GM04503 (cell line): ENCODE results near the gene MGA.

Source experiments
- DNase-seq: peaks from one replicate; pipeline ENCODE4 v3.0.0-alpha.2; 2012; ENCODE audit warnings: low read depth

The MGA gene

GRCh38 chr15:41783296-41783695, 123.1 kb downstream of the MGA start:
- no peak for DNase-seq

GRCh38 chr15:41788262-41788661, 128.1 kb downstream of the MGA start:
- no peak for DNase-seq

DNA sequence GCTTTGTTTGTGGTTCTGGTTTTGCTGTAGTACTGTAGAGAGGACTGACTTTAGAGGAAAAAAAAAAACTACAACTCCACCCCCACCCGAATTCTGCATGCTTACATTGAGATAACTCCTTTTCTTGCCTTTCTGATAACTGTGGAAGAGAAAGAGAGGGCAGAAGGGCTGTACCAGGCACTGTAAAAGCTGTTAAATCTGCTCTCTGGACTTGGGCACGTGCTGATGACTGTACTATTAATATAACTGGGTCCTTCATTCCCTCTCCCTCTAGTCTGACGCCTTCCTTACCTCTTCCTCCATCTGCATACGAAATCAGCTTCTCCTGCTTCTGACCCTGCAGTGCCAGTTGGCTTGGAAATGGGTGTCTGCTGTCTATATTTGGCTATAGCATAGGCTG, 129.0 kb downstream of the MGA start:
- no peak for DNase-seq

- no peak for DNase-seq
These were observed 129.5 kb downstream of the MGA start for GRCh38 chr15:41789662-41790061.

- DNase-seq = no peak
These were observed 130.0 kb downstream of the MGA start for GRCh38 chr15:41790169-41790568.

DNA sequence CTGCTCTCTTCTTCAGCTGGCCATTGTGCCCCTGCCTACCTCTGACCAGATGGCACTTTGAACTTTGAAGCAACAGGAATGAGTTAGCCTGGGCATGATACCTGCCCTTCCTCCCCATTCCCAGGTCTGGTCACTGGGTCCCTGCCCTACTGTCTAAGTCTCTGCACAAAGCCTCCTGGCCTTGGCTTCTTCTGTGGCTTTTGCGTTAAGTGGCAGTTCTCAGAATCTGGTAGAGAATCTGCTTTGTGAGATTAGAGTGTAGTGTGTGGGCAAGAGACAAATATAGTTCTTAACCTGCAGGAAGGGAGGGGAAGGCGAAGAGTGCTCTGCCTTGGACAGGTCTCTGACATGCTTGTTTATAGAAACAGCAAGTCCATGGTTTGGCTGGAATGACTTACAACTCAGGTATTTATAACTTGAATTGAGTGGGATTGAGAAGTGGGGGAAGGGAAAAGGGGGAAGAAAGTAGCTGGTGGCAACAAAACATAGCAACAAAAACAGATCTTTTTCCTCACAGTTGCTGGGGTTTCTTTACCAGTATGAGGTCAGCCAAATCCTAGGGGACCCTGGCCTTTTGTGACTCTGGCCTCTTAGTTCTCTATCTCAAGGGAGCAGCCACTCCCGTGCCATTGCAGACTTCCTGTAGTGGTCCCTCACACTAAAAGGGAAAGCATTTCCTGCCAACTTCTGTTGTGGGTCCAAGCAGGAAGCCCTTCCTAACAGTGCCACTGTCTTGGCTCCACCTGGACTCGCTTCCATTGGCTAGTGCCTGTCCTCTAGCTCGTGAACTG, 130.7 kb downstream of the MGA start:
- DNase-seq = peak; percentile 37

DNA sequence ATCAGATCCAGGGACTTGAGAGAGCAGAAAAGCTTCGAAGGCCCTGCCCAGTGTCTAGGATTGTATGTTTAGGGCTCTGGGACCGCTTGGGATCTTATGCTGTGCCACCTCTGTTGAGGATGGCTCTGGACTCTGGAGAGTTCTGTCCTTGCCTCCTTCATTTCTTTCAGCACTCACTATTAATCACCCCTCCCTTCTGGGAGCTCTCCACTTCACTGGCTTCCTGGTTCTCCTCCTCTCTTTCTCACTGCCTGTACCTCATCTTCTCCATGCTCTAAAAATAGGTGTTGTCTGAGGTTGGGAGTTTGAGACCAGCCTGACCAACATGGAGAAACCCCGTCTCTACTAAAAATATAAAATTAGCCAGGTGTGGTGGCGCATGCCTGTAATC, 131.3 kb downstream of the MGA start:
- no peak for DNase-seq

DNA sequence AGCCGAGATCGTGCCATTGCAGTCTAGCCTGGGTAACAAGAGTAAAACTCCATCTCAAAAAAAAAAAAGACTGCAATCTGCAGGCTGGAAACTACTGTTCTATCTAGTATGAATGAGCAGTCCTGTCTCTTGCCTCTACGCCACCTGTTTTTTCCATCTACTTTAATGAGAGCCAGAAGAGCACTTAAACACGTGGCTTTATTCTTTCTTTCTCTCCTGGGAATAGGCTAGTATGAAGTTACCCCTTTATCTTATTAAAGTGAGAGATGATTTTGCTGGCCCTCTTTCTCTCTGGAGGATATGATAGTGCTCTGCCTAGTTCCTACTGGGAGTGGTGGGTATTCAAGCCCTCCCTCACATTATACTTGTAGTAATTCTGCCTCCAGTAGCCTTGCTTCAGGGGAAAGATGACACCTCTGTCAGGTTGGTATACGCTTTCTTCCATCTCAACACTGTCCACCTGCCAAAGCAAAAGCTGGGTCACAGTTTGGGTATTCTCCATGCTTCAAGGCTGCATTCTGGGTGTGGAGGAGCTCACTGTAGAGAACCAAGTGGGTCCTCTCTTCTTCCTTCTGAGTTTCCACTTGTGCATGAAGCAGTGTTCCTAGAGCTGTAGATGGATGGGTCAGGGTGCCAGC, 131.9 kb downstream of the MGA start:
- no peak for DNase-seq

GRCh38 chr15:41794081-41794480, 133.9 kb downstream of the MGA start:
- DNase-seq = peak; percentile 50

- peak; percentile 58 for DNase-seq
These were observed 136.0 kb downstream of the MGA start for GRCh38 chr15:41795996-41796856.

- DNase-seq = no peak
These were observed 137.2 kb downstream of the MGA start for GRCh38 chr15:41797201-41797944.

GRCh38 chr15:41798607-41799487, 138.6 kb downstream of the MGA start:
- DNase-seq = no peak

DNA sequence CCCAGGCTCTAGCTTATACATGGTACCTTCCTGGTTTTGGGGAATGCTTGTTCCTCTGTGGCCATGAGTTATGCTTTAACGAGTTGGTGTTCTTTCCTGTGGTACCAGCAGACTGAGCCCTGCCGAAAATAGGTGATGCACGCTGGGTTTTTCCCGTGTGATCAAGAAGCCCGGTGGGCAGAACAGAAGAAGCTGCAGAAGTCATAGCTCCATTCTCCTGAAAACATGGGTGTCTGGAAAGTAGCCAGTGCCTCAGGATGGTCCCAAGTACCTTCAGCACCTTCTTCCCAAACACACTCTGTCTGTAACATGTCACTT, 139.2 kb downstream of the MGA start:
- DNase-seq = no peak

DNA sequence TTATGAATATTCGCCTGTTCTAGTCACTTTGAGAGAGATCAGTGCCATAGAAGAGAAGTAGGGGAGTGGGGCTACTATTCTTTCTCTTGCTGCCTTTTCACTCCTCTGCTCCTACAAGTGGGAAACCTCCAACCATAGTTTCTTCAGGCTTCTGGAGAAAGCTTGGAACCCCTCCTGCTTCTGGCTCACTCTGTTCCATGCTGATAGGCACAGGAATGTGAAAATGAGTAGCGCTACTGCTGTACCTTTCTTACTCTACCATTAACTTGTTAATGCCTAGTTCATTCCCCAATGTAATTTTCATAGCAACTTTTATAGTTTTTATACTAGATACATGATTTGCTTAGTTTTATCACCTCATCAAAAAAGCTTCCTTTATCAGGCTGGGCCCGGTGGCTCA, 141.0 kb downstream of the MGA start:
- DNase-seq = no peak

DNA sequence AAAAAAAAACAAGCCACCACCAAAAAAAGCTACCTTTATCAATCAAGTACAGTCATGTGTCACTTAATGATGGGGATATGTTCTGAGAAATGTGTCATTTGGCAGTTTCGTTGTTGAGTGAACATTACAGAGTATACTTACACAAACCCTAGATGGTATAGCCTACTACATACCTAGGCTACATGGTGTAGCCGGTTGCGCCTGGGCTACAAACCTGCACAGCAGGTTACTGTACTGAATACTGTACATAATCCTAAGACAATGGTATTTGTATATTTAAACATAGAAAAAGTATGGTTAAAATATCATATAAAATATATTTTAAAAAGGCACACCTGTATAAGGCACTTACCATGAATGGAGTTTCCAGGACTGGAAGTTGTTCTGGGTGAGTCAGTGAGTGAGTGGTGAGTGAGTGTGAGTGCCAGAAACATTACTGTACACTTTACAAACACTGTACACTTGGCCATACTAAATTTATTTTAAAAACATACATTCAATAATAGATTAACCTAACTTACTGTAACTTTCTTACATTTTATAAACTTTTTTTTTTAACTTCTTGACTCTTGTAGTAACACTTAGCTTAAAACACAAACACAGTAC, 141.7 kb downstream of the MGA start:
- DNase-seq = no peak

DNA sequence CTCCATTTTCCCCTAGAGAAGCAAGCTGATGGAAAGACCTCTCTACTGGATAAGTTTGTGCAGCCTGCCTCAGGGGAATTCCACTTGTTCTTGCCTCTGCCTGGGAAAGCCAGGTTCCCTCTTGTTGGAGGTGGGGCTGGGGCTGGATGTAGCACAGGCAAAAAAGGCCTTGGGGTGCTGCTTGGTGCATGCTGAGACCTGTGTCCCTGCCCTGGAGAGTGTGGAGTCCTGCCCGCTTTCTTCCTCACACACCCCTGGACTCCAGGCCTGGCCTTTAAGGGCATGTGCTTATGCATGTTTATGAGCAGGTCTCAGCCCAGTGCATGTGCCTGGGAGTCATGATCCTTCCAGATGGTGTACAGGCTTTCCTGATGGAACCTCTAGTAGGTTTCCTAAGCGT, 144.2 kb downstream of the MGA start:
- DNase-seq = no peak

- DNase-seq = no peak
These were observed 144.9 kb downstream of the MGA start for GRCh38 chr15:41804916-41805666.

- no peak for DNase-seq
These were observed 145.5 kb downstream of the MGA start for GRCh38 chr15:41805711-41806110.

- DNase-seq = no peak
These were observed 146.3 kb downstream of the MGA start for GRCh38 chr15:41806291-41807181.
